Stimulated activated CD8-positive, alpha-beta memory T cell treated with anti-CD3 and anti-CD28 coated beads, Interleukin-4, amount 100 ng/mL, for 1 hour (primary cell): ENCODE data around the gene GLYATL2.

Source experiments
- DNase-seq, 2 donors: peaks; one replicate each; pipeline ENCODE4 v3.0.0-alpha.2; 2020; ENCODE audit warnings: low read depth in 2 of 2, low spot score in 1 of 2

GLYATL2 gene

DNA sequence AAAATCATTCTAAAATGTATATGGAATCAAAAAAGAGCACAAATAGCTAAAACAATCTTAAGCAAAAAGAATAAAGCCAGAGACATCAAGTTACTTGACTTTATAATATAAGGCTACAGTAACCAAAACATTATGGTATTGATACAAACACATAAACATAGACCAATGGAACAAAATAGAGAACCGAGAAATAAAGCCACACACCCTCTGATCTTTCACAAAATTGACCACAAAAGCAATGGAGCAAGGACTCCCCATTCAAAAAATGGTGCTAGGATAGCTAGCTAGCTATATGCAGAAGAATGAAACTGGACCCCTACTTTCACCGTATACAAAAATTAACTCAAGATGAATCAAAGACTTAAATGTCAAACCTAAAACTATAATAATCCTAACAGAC is 43.2 kb downstream of the GLYATL2 start:
- DNase-seq: no peak

DNA sequence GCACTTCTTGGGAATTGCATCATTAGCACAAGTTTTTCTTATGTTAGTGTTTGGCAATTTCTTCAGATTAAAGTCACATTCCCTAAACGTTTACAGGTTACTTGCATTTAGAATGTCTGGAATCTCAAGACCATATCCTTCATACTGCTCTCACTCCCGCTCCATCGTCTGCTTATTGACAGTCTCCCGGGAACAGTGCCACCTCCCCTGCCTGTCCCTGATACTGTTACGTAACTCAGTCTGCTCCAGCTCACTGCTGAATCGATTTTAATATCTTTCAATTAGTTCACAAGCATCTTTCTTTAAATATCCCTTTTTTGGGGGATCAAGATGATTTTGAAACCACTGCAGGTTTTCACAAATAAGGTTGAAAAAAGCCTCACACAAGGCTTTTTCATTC is 48.2 kb downstream of the GLYATL2 start:
- DNase-seq: no peak

DNA sequence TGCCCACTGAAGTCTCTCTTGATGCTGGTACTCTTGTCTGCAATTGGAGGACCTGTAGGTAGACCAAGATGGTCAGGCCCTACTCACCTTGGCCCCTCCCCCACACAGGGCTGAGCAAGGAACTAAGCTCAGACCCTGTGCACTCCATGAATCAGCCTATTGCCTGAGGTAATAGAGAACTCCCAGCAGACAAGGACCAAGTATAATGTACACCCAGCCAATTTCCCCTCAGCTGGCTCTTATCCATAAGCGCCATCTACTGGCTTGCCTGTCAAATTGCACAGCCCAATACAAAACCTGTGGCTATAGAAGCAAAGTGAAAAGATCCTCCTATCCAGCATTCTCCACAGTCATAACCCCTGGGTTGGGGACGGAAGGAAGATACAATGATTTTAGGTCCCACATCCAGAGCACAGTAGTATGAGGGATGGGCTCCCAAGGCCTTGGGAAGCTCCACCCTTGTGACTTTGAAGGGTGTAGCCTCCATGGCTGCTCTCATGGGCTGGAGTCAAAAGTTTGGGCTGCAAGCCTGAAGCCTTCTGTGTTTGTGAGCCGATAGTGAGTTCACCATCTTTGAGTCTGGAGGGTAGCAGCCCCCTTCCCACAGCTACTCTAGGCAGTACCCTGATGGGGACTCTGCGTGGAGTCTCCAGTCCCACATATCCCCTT is 56.0 kb downstream of the GLYATL2 start:
- DNase-seq: peak in 1 of 2 donors; percentile 2

DNA sequence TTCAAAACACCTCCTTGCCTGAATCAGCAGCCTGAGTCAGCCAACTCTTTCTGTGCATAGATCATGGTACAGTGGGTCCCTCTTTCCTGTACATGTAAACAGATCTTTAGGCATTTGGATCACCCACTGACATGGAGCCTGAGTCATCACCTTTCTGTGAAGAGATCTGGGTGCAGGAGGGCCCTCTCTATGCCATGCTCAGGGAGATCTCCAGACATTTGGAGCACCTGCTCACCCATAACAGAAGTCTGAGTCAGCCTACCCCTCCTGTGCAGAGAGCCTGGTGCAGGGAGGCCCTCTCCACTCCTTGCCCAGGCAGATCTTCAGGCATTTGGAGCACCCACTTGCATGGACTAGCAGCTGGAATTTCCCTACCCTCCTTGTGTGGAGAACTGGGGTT is 56.6 kb downstream of the GLYATL2 start:
- no peak for DNase-seq

DNA sequence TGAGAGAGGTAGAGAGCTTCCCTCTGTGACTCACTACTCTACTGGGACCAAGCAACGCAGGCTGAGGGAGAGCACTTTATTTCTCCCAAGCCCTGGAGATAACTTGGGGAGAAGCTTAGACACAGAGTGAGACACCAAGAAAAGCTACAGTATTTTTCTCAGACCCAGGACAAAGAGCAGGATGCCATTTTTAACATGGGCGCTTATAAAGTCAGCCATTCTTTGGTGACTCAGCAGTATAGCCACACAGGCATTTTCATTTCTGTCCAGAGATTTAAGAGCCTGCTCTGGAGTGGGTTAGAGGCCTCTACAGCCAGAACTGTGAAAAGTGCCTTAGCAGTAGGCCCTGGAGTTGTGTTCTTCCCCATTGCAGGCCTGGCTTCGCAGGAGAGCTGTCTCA is 57.8 kb downstream of the GLYATL2 start:
- no peak for DNase-seq

DNA sequence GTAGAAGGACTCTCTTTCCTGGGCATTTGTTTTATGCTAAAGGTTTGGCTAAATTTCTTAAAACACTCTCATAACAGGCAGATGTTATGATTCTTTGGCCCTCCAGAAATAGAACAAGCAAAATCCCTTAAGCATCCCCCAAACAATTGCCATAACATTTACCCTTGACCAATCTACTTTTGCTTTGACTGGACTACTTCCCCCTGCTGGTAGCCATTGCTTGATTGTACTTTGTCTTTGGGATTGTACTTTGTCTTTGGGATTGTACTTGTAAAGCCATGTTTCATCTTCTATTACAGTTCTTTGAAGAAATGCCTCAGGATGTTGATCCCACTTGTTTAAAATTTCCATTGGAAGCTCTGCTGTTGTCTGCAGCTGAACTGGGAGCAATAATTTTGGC is 59.5 kb downstream of the GLYATL2 start:
- DNase-seq: no peak
